HG02852 (cell line): ENCODE data around the gene PRKRIP1.
A peak's percentile ranks its signal among the peaks of the same experiment; 100 is the strongest.
"Not testable (repeated sequence)": the region's sequence is repeated elsewhere in the genome, so short reads cannot be mapped to it uniquely, and the experiment has no call there.

ENCODE experiments used
- ATAC-seq: cut with Tn5 transposase; IDR thresholded peaks from one replicate; pipeline ENCODE4 v1.9.1; 2021; ENCODE audit warnings: mild to moderate bottlenecking, moderate library complexity; ENCODE audit not compliant: unreplicated experiment

Gene PRKRIP1

GRCh38 chr7:102429141-102429899 is 33.2 kb downstream of the PRKRIP1 start:
- ATAC-seq: no peak

GRCh38 chr7:102431617-102432298 is 35.6 kb downstream of the PRKRIP1 start:
- no peak for ATAC-seq

GRCh38 chr7:102432442-102433218 is 36.5 kb downstream of the PRKRIP1 start:
- ATAC-seq: peak; percentile 16

GRCh38 chr7:102433219-102434038 is 37.3 kb downstream of the PRKRIP1 start, which contains the start of gene ORAI2:
ORAI2 (plus strand) TSS chr7:102433575; CDS start chr7:102438957, 5,382 bp downstream.
- ATAC-seq: peak; percentile 57

- ATAC-seq: peak; percentile 8
Observed at GRCh38 chr7:102434039-102434486, 37.9 kb downstream of the PRKRIP1 start.

GRCh38 chr7:102436118-102436517 is 40.0 kb downstream of the PRKRIP1 start:
- no peak for ATAC-seq

- ATAC-seq: no peak
Observed at GRCh38 chr7:102439963-102440795, 44.0 kb downstream of the PRKRIP1 start.

GRCh38 chr7:102444961-102445673 is 49.0 kb downstream of the PRKRIP1 start:
- ATAC-seq: no peak

- no peak for ATAC-seq
Observed at GRCh38 chr7:102445674-102446071, 49.5 kb downstream of the PRKRIP1 start.

- ATAC-seq: no peak
Observed at GRCh38 chr7:102446387-102447156, 50.4 kb downstream of the PRKRIP1 start.

- no peak for ATAC-seq
Observed at GRCh38 chr7:102447311-102447710, 51.1 kb downstream of the PRKRIP1 start.

GRCh38 chr7:102449136-102449535 is 53.0 kb downstream of the PRKRIP1 start:
- ATAC-seq: no peak

- no peak for ATAC-seq
Observed at GRCh38 chr7:102450242-102450641, 54.1 kb downstream of the PRKRIP1 start.

- ATAC-seq: no peak
Observed at GRCh38 chr7:102451371-102452054, 55.4 kb downstream of the PRKRIP1 start.

- ATAC-seq: no peak
Observed at GRCh38 chr7:102452451-102452850, 56.3 kb downstream of the PRKRIP1 start.

- no peak for ATAC-seq
Observed at GRCh38 chr7:102453319-102453718, 57.2 kb downstream of the PRKRIP1 start.

GRCh38 chr7:102454468-102454867 is 58.3 kb downstream of the PRKRIP1 start:
- no peak for ATAC-seq

GRCh38 chr7:102454932-102455331 is 58.8 kb downstream of the PRKRIP1 start:
- not testable (repeated sequence) for ATAC-seq
